Upper lobe of left lung (tissue), 4 donors: ENCODE results near the gene PTX3.

ENCODE experiments used
- EP300 ChIP-seq, 4 donors: sonication (generic); formaldehyde crosslinking; IDR thresholded peaks; one replicate each; pipeline ENCODE4 v1.5.1; 2017; ENCODE audit warnings: antibody characterized with exemption in 4 of 4, control low read depth in 2 of 4
- POLR2A ChIP-seq, 4 donors: fragments of 450-650 bp; IDR thresholded peaks; one replicate each; pipeline ENCODE4 v1.5.1; 2016 to 2017; ENCODE audit warnings: antibody characterized with exemption in 4 of 4, mild to moderate bottlenecking in 2 of 4
- TF ChIP-seq, protein P1 (sequence below), 6 experiments: fragments of 450-650 bp in 4 of 6; fragments of 200-600 bp in 2 of 6; sonication (generic) in 2 of 6; IDR thresholded peaks; one replicate each; pipeline ENCODE4 v1.5.1; 2016 to 2019; ENCODE audit warnings: antibody characterized with exemption in 6 of 6

DNA sequence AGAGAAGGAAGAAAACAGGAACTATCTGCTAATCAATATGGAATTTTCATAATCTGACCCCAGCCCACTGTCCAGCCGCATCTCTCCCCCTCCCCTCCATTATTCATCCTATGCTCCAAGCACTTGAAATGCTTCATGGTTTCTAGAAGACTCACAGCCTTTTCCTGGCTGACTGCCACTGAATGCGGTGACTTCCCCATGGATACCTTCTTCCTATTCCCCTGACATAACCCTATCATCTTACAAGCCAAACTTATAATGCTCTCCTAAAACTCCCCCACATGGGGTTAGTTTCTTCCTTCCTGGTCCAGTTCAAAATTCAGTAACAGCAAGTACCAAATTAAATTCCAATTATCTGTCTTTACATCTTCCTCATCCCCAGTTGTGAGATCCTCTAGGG is 31.2 kb upstream of the PTX3 start:
- TF ChIP-seq, protein P1, sequence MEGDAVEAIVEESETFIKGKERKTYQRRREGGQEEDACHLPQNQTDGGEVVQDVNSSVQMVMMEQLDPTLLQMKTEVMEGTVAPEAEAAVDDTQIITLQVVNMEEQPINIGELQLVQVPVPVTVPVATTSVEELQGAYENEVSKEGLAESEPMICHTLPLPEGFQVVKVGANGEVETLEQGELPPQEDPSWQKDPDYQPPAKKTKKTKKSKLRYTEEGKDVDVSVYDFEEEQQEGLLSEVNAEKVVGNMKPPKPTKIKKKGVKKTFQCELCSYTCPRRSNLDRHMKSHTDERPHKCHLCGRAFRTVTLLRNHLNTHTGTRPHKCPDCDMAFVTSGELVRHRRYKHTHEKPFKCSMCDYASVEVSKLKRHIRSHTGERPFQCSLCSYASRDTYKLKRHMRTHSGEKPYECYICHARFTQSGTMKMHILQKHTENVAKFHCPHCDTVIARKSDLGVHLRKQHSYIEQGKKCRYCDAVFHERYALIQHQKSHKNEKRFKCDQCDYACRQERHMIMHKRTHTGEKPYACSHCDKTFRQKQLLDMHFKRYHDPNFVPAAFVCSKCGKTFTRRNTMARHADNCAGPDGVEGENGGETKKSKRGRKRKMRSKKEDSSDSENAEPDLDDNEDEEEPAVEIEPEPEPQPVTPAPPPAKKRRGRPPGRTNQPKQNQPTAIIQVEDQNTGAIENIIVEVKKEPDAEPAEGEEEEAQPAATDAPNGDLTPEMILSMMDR (IDR thresholded peaks at IDR 0.05) = no peak
- TF ChIP-seq POLR2A (IDR thresholded peaks at IDR 0.05) (no peak), EP300 (IDR thresholded peaks at IDR 0.05) (no peak)
